GM18909 (cell line): Measurements from ENCODE around the gene HCFC2.

Experiments used
- ATAC-seq: cut with Tn5 transposase; IDR thresholded peaks from one replicate; pipeline ENCODE4 v1.9.1; 2021; ENCODE audit warnings: mild to moderate bottlenecking; ENCODE audit not compliant: unreplicated experiment, poor library complexity

The HCFC2 gene

DNA sequence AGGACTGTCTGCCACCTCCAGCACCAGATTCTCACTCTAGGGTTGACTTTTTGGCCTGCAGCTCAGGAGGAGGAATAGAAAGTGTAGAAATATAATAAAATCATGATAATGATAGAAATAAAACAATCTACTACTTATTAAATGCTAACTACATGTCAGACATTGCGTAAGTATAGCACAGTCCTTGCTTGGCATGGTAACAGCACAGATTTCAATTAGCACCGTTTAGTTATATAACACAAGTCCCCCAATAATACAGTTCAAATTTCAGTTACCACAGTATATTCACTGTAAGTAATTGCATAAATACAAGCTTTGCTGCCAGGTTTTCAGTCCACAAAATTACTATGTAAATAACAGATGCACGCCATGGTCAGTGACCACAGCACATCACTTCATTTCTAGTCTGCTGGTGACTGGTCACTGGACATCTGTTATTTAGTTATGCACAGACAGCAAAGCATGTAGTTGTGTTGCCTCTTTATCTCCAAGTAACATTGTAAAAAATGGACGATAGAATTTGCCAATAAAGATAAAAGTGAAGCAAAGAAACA lies 7.8 kb upstream of the HCFC2 start:
- ATAC-seq, result no peak

DNA sequence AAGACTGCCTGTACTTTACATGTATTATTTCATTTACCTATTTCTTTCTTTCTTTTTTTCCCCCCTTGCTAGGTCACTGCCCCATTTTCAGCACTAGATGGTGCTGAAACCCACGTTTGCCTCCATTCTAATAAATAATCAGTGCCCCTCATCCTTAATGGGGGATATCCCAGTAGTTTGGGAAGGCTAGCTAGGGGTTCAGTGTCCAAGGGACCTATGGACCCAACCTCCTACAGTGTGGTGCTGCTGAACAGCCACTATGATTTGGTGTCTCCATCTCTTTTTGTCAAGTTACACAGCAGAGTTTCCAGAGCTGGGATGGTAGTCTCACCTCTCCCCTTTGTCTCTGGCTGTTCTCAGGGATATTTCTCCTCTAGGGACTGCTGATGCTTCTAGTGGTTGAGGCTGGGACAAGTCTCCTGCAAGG lies 6.5 kb upstream of the HCFC2 start:
- no peak for ATAC-seq

DNA sequence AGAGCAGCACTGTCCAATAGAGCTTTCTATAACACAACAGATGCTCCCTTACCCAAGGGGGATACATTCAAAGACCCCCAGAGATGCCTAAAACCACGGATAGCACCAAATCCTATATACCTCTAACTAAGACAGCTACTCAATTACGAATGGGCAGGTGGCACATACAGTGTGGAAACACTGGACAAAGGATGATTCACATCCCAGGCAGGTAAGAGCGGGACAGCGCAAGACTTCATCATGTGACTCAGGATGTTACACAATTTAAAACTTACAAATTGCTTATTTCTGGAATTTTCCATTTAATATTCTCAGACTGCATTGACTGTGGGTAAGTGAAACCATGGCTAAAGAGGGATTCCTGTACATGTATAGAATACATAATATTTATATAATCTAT lies 5.5 kb upstream of the HCFC2 start:
- no peak for ATAC-seq

DNA sequence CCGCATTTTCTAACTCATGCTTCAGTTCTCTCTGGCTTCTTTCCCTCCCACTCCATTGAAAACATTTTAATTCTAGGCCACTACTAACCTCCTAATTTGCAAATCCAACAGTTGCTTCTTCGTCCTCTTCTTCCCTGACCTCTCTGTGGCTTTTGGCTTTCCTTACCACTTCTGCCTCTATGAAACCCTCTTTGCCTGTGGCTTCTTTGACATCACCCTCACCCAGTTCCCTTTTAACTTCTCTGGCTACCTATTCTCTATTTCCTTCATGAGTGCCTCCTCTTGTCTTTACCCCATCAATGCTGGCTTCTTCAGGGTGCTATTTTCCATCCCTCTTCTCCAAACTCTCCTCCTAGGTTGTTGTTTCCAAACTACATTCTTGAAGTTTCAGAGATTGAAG lies 4.4 kb upstream of the HCFC2 start:
- no peak for ATAC-seq

DNA sequence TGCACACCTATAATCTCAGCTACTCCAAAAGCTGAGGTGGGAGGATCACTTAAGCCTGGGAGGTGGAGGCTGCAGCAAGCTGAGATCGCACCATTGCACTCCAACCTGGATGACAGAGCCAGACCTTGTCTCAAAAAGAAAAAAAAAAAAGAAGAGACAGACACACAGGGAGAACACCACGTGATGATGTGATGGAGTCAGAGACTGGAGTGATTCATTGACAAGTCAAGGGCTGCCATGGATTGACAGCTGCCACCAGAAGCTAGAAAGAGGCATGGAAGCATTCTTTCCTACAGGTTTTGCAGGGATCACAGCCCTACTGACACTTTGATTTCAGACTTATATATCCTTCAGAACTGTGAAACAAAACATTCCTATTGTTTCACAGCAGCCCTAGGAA lies 3.5 kb upstream of the HCFC2 start:
- no peak for ATAC-seq

DNA sequence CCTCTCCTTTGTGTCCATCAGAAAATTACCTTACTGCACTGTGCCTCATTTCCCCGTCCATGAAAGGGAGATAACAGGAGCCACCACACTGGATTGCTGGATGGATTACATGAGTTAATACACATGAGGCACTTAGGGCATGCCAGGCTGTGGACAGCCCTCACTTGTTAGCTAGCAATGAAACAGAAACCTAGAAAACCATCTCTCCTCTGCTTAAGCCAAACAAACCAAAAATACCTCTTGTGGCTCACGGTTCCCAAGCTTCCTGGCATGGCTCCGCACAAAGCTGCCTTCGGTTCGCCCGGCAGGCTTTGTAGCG lies 660 bp upstream of the HCFC2 start:
- peak; percentile 33 for ATAC-seq

DNA sequence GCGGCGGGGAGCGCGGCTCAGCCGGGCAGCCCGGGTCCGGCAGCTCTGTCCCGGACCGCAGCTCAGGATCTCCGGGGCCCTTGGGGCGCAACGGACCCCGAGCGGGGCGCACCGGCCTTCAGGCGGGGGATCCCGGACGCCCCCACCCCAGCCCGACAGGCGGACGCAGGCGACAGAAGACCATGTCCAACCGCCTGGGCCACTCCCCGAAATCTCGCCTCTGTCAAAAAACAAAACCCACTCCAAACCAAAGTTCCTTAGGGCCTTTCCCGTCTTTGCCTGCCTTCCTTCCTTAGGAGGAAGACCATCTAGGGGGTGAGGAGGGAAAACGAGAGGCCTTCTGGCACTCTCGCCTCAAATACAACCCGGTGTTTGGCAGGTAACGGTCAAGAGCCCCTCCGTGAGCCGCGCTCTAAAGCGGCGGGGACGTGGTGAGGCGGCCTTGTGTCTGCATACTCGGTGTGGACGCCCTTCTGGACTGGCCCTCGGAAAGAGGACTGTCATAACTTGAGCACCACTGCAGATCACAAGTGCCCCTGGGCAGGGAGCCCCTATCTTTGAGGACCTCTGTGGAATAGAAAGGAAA lies 604 bp downstream of the HCFC2 start:
- no peak for ATAC-seq

DNA sequence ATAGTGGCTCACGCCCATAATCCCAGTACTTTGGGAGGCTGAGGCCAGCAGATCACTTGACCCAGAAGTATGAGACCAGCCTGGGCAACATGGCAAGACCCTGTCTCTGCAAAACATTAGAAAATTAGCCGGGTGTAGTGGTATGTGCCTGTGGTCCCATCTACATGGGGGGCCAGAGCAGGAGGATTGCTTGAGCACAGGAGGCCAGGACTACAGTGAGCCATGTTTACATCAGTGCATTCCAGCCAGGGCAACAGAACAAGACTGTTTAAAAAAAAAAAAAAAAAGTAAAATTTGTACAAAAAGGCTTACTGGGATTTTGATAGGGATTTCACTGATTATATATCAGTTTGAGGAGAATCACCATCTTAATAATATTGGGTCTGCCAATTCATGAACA lies 7.8 kb downstream of the HCFC2 start:
- no peak for ATAC-seq

DNA sequence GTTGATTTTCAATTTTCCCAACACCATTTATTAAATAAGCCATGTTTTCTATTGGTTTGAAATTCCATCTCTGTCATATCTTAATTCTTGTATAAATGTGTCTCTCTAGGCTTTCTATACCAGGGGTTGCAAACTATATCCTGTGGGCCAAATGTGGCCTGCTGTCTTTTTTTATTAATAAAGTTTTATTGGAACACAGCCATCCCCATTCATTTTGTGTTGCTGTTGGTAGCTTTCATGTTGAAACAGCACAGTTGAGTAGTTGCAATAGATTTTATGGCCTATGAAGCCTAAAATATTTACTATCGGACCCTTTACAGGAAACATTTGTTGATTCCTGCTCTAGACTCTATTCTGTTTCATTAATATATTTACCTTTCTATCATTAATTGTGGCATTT lies 9.4 kb downstream of the HCFC2 start:
- no peak for ATAC-seq

DNA sequence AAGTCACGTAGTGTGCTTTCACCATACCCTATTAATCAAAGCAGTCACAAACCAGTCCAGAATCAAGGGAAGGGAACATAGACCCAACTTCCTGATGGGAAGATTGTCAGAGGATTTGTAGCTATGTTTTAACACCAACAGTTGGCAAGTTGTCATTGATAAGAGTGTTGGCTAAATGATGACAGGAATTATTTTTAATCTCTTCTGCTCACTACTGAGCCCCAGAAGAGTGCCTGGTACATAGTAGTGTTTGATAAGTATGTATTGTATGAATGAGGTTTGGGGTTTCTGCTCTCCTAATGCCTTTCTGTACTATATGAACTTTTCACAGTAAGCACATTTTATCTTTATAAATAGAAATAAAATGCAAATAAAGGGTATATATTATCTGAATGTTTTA lies 14.7 kb downstream of the HCFC2 start:
- no peak for ATAC-seq

DNA sequence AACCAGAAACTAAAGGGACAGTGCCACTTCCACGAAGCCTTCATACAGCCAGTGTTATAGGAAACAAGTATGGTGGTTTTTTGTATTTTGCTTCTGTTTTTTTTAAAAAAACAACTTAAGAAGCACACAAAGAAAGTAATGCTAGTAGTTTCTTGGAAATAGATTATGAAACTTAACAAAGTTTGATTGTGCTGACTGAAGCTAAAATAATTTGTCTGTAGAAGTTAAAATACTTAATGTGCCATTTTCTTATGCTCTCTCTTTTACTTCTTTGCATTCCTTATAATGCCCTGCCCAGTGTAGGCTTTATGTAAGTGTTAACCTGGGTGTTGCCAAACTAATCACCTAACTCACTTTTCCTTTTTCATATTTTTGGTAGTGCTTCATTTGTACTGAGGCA lies 16.4 kb downstream of the HCFC2 start:
- ATAC-seq, result no peak

DNA sequence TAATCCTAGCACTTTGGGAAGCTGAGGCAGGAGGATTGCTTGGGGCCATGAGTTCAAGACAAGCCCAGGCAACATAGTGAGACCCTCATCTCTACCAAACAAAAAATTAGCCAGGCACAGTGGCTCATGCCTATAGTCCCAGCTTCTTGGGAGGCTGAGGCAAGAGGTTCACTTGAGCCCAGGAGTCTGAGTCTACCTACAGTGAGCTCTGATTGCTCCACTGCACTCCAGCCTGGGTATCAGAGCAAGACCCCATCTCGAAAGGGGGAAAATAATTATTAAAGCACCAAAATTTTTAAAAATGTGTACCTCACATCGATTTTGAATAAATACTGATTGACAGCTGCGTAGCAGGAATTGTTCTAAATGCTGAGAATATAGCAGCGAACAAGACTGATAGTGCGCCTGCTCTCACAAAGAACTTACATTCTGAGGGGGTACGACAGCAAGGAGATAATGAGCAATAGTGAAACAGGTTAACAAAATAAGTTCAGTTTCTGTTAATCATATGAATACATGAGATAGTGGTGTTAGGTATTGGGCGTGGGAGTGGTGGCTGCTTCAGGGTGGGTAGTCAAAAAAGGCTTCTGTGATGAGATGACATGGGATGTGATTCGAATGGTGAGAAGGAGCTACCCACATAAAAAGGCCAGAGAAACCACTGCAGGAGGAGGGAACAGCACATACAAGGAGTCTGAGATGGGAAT lies 19.6 kb downstream of the HCFC2 start:
- no peak for ATAC-seq

DNA sequence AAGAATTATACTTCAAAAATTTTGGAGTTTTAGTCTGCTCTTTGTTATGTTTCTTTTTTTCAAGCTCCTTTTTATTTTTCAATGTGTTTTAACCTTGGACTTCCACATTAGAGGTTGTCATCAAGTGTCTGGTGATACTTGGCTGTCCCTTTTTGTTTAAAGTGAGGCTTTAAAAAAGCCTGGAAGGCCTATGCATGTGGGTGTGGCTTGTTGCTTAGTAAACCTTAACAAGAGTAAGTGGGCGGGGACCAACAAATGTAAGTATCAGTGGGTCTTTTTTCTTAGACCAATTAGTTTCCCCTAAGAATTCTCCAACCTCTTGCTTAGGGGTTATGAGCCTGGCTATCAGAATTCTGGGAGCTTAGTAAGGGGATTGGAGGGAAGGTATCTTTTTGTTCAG lies 26.4 kb downstream of the HCFC2 start:
- no peak for ATAC-seq

DNA sequence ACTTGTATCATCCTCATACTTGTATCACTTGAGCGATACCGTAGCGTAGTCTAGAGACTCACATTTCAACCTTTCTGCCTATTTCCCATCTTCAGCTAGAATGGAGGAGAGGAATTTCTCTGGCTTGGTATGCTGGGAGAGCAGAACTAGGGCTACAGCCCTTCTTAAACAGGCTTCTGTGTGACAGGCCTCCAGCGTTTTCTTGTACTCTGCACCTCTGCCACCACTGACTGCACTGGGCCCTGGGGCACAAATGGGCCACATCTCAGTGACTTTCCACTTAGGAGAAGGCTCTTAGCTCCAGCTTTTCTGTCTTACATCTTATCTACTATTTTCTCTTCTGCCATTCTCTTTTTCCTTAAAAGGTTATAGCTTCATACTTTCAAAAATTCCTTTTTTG lies 26.8 kb downstream of the HCFC2 start:
- ATAC-seq, result no peak

DNA sequence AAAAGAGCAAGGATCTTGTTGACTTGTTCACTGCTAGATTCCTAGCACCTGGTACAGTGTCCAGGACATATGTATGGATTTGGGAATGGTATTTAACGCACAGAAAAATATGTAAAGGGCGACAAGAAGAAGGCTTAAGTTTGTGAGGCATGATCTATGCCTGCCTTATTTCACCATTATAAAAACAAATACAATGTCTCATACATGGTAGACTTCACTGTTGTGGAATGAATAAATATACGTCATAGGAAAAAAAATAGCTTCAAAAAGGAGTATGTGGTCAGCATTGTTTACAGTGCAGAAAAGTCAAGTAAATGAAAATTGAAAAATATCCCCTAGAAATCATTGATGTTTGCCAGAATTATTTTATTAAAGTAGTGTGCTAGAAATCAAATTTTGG lies 30.0 kb downstream of the HCFC2 start:
- ATAC-seq, result no peak

DNA sequence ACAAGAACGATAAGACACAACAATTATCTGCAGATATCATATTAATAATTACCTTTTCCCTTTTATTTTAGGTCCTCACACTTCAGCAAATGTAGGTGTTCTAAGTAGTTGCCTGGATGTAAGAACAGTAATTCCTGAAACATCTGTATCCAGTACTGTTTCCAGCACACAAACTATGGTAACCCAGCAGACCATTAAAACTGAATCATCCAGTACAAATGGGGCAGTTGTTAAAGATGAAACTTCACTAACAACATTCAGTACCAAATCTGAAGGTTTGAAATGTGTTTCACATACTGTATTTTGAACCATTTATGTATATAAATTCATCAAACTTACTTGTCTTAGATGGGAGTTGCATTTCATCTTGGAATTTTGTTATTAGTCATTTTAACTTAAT lies 31.0 kb downstream of the HCFC2 start:
- no peak for ATAC-seq

DNA sequence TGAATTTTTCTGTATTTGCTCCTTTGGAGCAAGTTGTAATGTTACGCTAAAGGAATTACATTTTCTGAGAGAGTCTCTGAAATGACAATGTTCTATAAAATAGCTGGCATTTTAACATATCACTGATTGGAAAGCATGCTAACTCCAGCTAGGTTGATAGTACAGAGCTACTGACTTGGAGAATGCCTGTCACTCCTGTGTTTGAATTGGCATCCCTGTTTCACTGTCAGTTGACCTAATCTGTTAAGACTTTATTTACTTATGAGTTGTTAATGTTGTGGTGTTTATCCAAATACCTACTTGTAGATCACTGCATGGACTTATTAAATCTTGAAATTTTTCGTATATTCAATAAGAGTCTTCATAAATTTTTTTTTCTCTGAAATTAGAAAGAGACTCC lies 33.6 kb downstream of the HCFC2 start:
- no peak for ATAC-seq

DNA sequence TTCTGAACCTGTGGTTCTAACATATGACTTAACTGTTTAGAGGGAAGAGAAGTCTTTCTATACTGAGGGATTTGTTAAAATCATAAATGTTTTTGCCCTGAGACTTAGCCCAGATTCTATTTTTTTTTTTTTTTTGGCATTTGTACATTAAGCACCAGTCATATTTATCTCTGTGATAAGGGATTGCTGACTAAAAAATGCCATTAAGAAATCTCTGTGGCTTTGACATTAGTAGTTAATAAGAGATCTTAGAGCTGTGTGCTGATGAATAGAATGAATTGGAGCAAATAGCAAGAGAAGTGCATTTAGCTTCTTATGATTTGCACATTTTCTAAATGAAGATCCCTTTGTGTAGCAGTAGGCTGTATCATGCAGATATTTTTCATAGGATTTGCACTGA lies 41.1 kb downstream of the HCFC2 start:
- no peak for ATAC-seq

DNA sequence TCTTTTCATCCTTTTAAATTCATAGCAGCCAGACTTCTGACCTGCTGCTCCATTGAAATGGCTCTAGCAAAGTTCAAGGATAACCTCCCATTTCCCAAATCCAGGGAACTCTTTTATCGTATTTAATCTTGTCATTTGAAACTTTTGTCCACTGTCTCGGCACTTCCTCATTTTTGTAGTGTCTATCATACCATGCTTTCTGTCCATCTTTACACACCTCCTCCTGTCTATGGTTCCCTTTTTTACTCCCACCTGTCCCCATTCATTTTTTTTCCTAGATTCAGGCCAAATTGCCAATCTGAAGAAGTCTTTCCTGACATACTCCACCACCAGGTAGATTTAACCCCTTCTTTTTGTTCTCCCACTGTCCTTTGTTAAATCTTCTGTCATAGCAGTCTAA lies 42.6 kb downstream of the HCFC2 start:
- no peak for ATAC-seq

DNA sequence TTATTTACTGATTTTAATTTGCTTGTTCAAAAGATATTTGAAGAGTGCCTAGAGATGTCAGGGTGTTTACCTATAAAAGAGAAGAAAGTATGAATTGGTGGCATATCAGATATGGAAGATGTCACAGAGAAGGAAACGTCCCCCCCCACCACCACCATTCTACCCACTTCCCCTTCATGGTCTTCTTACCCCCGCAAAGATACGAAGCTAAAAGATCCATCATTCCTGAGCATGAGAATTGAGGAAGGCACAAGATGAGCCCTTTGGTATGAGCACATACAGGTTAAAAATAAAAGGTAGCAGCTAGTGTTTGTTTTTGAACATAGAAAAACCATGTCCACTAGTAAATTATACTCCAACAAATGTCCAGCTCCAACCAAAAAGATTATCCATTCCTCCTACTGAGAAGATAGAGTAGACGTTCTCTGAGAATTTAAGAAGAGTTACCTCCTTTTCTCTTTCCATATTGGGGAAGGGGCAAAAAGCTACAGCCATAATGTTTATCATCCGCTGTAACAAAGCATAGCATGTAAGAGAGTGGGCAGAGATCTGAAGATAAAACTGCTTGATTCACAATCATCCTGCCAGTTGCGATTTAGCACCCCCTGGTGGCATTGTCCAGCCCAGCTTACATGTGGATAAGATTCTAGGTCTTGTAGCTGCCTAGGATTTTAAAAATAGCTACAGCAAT lies 44.6 kb downstream of the HCFC2 start:
- ATAC-seq, result no peak

DNA sequence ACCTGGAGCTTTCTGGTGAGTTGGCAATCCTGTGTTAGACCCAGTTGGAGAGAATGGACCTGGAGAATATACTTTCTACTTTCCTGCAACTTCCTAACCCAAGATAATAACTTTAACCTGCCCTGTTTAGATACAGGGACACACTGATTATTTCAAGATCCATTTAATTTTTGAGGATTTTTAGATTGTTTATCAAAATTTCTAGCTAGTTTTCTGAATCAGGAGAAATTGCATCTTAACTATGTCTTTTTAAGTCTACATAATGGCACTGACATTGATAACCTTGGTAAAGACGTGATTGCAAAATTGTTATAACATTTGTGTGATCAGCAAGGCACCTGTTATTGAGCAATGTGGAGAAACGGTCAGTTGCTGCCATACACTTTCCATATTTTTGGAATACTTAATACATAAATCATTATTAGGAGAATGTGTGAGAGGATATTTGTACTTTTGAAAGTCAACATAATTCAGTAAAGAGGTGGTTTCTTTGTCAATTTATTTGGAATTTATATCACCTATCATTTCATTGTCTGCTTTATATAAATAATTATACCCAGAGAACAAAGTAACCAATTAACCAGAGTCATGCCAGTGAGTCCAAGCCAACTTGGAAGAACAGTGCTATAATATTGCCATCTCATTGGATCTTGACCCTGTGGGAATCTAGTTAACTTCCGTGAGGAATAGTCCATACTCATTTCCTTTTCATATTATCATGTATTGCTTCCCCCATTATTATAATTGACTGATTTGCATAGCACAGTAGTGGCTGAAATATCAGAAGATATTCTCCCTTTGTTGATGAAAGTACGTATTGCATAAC lies 45.3 kb downstream of the HCFC2 start:
- no peak for ATAC-seq
